HG02938 (cell line): Measurements from ENCODE around the gene SLC15A3.

Source experiments
- ATAC-seq: cut with Tn5 transposase; IDR thresholded peaks from one replicate; pipeline ENCODE4 v1.9.1; 2021; ENCODE audit warnings: mild to moderate bottlenecking, moderate library complexity; ENCODE audit not compliant: unreplicated experiment

The SLC15A3 gene

DNA sequence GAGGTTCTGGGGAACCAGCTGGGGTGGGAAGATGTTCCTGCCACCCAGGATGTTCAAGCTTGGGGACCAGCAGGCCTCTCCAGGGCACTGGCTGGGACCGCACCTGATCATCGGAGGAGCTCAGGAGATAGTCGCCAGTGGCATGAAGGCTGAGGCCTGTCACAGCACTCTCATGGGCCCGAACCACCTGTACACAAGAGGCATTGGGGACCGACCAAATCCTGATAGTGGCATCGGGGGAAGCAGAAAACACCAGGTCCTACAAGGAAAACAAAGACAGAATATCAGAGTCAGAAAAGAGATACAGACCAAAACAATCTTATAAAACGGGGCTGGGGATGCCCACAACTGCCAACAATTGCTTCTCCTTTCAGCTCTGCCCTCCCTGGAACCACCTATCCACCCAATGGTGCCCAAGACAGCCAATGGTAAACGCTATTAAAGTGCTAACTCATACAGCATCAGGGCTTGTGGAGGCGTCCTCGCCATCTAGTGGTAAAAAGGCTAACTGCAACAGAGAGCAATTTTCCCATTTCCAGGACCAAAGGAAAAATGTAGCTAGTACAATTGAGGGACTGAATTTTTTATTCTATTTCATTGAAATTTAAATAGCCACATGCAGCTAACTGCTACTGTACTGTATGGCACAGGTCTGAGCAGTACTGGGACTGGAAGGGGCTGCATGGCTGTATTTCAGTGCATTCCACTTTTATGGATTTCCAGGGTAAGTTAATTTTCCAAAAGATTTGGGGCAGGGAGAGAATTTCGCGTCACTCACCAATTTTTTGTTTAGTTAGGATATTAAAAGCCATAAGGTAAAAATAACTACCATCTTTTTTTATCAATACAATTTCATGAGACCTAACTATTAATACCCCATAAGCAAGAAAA is 52.7 kb downstream of the SLC15A3 start:
- no peak for ATAC-seq

DNA sequence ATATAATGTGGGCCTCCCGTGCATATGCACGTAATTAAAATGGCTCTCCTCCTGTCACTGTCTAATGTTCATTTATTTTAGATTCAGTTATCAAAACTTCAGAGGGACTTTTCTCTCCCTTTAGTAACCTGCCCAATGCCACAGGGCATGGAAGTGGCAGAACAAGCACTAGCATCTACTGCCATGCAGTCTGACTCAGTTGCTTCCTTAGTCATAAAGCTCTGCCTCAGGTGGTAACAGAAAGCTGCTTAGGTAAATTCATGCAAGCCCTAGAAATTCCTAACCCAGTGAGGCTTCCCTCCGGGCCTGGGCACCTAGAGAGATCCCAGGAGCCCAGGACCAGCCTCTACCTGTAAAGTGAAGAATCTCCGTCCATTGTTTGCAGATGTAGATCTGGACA is 54.5 kb downstream of the SLC15A3 start:
- ATAC-seq = no peak

DNA sequence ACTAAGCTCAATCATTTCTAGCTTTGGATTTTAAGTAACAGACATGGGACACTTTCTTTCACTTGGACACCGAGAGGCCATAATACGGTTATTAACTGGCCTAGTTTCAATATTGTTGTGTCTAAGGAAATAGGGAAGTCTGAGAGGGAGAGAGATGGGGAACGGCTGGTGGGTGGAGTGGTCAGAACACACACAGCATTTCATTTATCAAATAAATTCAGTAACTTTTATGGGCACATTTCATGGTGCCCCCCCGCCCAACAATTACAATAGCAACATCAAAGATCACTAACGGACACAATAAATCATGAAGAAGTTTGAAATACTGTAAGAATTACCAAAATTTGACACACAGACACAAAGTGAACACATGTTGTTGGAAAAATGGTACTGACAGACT is 56.3 kb downstream of the SLC15A3 start:
- no peak for ATAC-seq

DNA sequence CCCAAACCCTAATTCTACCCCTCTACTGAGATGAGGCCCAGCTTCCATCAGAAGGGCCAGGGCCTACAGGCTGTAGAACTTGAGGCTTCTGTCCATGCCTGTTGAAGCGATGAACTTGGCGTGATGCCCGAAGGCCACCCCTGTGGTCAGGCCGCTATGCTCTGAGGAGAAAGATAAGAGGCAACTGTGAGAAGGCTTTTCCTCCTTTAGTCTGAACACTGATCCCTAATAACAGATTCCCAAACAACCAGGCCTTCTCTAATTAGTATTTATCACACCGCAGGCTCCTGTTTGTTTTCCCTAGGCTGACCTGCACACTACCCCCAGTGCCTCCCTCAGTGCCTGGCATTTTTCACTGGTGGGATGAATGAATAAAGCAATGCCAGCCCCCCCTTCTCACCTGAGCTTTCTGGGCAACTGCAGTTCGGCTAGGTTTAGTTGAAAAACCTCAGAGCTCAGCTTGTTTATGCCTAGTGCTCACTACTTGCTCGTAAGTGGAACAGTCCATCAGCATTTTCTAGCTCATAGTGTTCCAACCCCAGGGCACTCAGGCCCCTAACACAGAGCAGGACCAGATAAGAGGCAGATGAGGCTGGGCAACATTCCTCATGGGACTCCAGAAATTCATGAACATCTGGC is 60.8 kb downstream of the SLC15A3 start:
- ATAC-seq = no peak

DNA sequence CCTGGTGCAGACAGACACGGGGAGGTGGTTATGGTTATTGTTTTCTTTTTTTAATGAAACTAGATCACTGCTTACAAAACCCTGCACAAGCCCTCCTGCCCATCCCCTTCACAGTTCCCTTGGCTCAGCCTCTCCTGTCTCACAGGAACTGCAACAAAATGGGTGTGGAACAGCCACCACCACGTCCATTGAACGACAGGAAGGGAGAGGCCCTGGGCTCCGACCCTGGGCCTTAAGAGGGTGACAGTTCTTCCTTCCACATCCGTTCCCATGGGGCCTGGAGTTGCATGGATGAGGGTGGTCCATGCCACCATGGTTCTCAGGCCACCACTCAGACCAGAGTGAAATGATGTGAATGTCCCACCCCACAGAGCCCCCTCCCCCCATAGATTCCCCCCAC is 61.3 kb downstream of the SLC15A3 start:
- ATAC-seq = no peak

DNA sequence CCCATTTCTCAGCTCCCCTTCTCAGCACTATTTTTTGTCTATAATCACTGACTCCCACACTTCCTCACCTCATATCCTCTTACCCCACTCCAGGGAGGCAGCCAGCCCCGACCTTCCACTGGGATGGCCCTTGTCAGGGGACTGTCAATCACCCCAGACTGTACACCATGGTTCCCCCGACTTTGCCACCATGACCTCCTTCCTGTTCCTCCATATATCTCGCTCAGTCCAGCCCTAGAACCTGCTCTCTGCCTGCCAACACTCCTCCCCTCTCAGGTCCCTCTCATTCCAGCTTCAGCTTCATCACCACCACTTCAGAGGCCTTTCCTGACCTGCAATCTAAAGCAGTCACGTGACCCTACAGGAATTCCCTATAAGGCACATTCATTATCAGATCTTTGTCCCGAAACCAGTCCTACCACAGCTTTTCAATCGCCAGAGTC is 62.1 kb downstream of the SLC15A3 start:
- ATAC-seq = no peak

DNA sequence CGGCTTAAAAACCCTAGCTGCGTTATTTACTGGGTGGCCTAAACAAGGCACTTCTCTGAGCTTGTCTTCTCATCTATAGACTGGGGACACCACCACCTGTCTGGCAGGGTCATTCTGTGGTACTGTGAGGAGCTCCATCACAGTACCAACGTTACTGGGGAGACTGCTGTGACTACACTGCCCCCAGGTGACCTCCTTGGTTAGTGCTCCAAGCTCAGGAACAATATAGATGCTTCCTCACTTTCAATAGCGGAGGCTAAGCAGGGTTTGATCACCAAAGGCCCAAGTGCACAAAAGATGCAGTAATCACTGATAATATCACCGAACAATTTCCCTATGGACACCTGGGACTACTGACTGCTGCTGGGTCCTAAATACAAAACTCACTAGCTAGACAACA is 64.4 kb downstream of the SLC15A3 start:
- ATAC-seq = no peak
